ENCODE measurements around the gene SAMD9L. TPM values are rescaled to one million over a fixed set of nuclear protein-coding genes. Genes with fewer than 3 reads are reported as not detected.
A peak's percentile ranks its signal among the peaks of the same experiment; 100 is the strongest.

The SAMD9L gene
- total RNA-seq, 4 donors from 2014 or later = 7.2 to 28.8 (median 16.4) TPM

- H3K36me3 ChIP-seq = no peaks in the 10 kb centered on the region
- H3K27me3 ChIP-seq = no peaks in the 10 kb centered on the region
- intact Hi-C loops (cut with DNase I; ENCODE audit: low total_unique reads) (no loop called here), in situ Hi-C loops (cut with MboI; ENCODE audit: low pct_ligation_motif_present in 1 of 4, low pct_unique_long_range_greater_than_20kb in 1 of 4, low sequenced_read_pairs in 3 of 4) (no loop called here)
- no peak for DNase-seq
- no peaks in the 10 kb centered on the region for H3K9me3 ChIP-seq
- WGBS, 2 donors (ENCODE audit: low coverage in 1 of 2) = 93 to 100% methylated on average over 3 to 12 of the region's 12 CpGs
- peaks cover 0 to 23% (median 12%) of the 10 kb centered on the region in 4 donors for H3K4me1 ChIP-seq
- no peak overlapping the region for H3K4me3 ChIP-seq
- peak overlapping the region in 1 of 4 donors; percentile 21 for H3K27ac ChIP-seq
- TF ChIP-seq POLR2A (IDR thresholded peaks at IDR 0.05) (no peak), EP300 (IDR thresholded peaks at IDR 0.05; ENCODE audit: low read depth) (no peak), CTCF (IDR thresholded peaks at IDR 0.05) (no peak), POLR2AphosphoS5 (IDR thresholded peaks at IDR 0.05) (no peak)
These were observed 27.3 kb downstream of the SAMD9L start for GRCh38 chr7:93120592-93121549.

GRCh38 chr7:93119191-93119905 is 28.8 kb downstream of the SAMD9L start:
- no peak for DNase-seq
- Histone ChIP-seq H3K27me3 (no peaks in the 10 kb centered on the region), H3K4me1 (peaks cover 0 to 28% (median 13%) of the 10 kb centered on the region in 4 donors), H3K27ac (no peak overlapping the region), H3K36me3 (peaks cover 0 to 1% (median 0%) of the 10 kb centered on the region in 4 donors), H3K9me3 (peaks cover 0 to 3% of the 10 kb centered on the region in 2 donors), H3K4me3 (no peak overlapping the region)
- WGBS, 2 donors (ENCODE audit: low coverage in 1 of 2) = 100% methylated on average over 2 to 4 of the region's 4 CpGs
- intact Hi-C loops (cut with DNase I; ENCODE audit: low total_unique reads) = no loop called here
- TF ChIP-seq EP300 (IDR thresholded peaks at IDR 0.05; ENCODE audit: low read depth) = no peak
- TF ChIP-seq POLR2A (IDR thresholded peaks at IDR 0.05) = no peak
- in situ Hi-C loops (cut with MboI; ENCODE audit: low pct_ligation_motif_present in 1 of 4, low pct_unique_long_range_greater_than_20kb in 1 of 4, low sequenced_read_pairs in 3 of 4) = no loop called here

GRCh38 chr7:93117852-93118530 is 30.2 kb downstream of the SAMD9L start, which contains the start of gene SAMD9:
SAMD9 (minus strand) TSS chr7:93117979; CDS start chr7:93106097, 11,882 bp downstream.
- H3K27ac ChIP-seq = peak within 1 kb of the TSS; percentile 69 to 80 (median 73)
- peaks cover 0 to 5% of the 10 kb centered on the region in 2 donors for H3K9me3 ChIP-seq
- peaks cover 0 to 28% (median 13%) of the 10 kb centered on the region in 4 donors for H3K4me1 ChIP-seq
- TF ChIP-seq POLR2AphosphoS5 (IDR thresholded peaks at IDR 0.05) = peak; percentile 50 to 77 (median 59)
- TF ChIP-seq CTCF (IDR thresholded peaks at IDR 0.05) = no peak
- no peak for TF ChIP-seq EP300 (IDR thresholded peaks at IDR 0.05; ENCODE audit: low read depth)
- peak; percentile 47 for TF ChIP-seq POLR2A (IDR thresholded peaks at IDR 0.05)
- no peaks in the 10 kb centered on the region for H3K27me3 ChIP-seq
- peaks cover 0 to 1% (median 0%) of the 10 kb centered on the region in 4 donors for H3K36me3 ChIP-seq
- H3K4me3 ChIP-seq = peak within 1 kb of the TSS; percentile 4 to 54 (median 32)
- intact Hi-C loops (cut with DNase I; ENCODE audit: low total_unique reads) = no loop called here
- WGBS, 2 donors (ENCODE audit: low coverage in 1 of 2) = 0 to 3% methylated on average over 4 of the region's 4 CpGs
- in situ Hi-C loops (cut with MboI; ENCODE audit: low pct_ligation_motif_present in 1 of 4, low pct_unique_long_range_greater_than_20kb in 1 of 4, low sequenced_read_pairs in 3 of 4) = no loop called here
- DNase-seq = peak; percentile 63

GRCh38 chr7:93117327-93117726 is 30.9 kb downstream of the SAMD9L start:
- in situ Hi-C loops (cut with MboI; ENCODE audit: low pct_ligation_motif_present in 1 of 4, low pct_unique_long_range_greater_than_20kb in 1 of 4, low sequenced_read_pairs in 3 of 4) (no loop called here), intact Hi-C loops (cut with DNase I; ENCODE audit: low total_unique reads) (no loop called here)
- Histone ChIP-seq H3K4me3 (peak overlapping the region; percentile 4 to 54 (median 32)), H3K27ac (peak overlapping the region; percentile 69 to 80 (median 73)), H3K27me3 (no peaks in the 10 kb centered on the region), H3K36me3 (peaks cover 0 to 1% (median 0%) of the 10 kb centered on the region in 4 donors), H3K9me3 (peaks cover 0 to 5% of the 10 kb centered on the region in 2 donors), H3K4me1 (peaks cover 0 to 28% (median 13%) of the 10 kb centered on the region in 4 donors)
- no peak for DNase-seq
- WGBS, 2 donors (ENCODE audit: low coverage in 1 of 2) = 45% methylated on average over 1 of the region's 1 CpG; no CpG with 5 or more reads in 1 of the 2 donors
- TF ChIP-seq EP300 (IDR thresholded peaks at IDR 0.05; ENCODE audit: low read depth) (no peak), CTCF (IDR thresholded peaks at IDR 0.05) (no peak), POLR2AphosphoS5 (IDR thresholded peaks at IDR 0.05) (no peak), POLR2A (IDR thresholded peaks at IDR 0.05) (no peak)
